SU-DHL-6 (cell line): ENCODE results near the gene PTS.

Experiments used
- H2AFZ ChIP-seq: fragments of 200-600 bp; sonication (generic); 2 replicates; pipeline ENCODE4 v1.6.1; 2014; ENCODE audit warnings: low read depth, mild to moderate bottlenecking, moderate library complexity, mixed read lengths, antibody characterized with exemption, low read length; ENCODE audit not compliant: severe bottlenecking
- H3F3A ChIP-seq: fragments of 200-600 bp; shearing (Covaris generic); 2 replicates; pipeline ENCODE4 v1.6.0; 2016; ENCODE audit warnings: antibody characterized with exemption, mild to moderate bottlenecking; ENCODE audit not compliant: insufficient read depth
- H3K27ac ChIP-seq: fragments of 200-600 bp; sonication (generic); 2 replicates; pipeline ENCODE4 v1.5.1; 2016; ENCODE audit warnings: low read depth, mild to moderate bottlenecking, low read length, moderate library complexity, mixed read lengths
- H3K27me3 ChIP-seq: fragments of 200-600 bp; sonication (generic), shearing (Covaris generic); 2 replicates; pipeline ENCODE4 v1.6.0; 2014; ENCODE audit warnings: mild to moderate bottlenecking, low read length
- H3K36me3 ChIP-seq: fragments of 200-600 bp; sonication (generic); 2 replicates; pipeline ENCODE4 v1.6.1; 2014; ENCODE audit warnings: mild to moderate bottlenecking, low read length, mixed read lengths
- H3K4me2 ChIP-seq: fragments of 300-600, 200-600 bp; shearing (Covaris generic), sonication (generic); 2 replicates; pipeline ENCODE4 v1.6.0; 2014; ENCODE audit warnings: low read length, low read depth, mild to moderate bottlenecking; ENCODE audit not compliant: poor library complexity, severe bottlenecking
- H3K4me3 ChIP-seq: fragments of 200-600 bp; sonication (generic); 2 replicates; pipeline ENCODE4 v1.5.1; 2014; ENCODE audit warnings: antibody characterized with exemption, low read length, mild to moderate bottlenecking, mixed read lengths; ENCODE audit not compliant: insufficient read depth, poor library complexity, severe bottlenecking
- H3K79me2 ChIP-seq: fragments of 200-600 bp; sonication (generic); 2 replicates; pipeline ENCODE4 v1.6.1; 2014; ENCODE audit warnings: mild to moderate bottlenecking, low read length, moderate library complexity; ENCODE audit not compliant: insufficient read depth
- H3K9ac ChIP-seq: fragments of 200-600 bp; sonication (generic); 2 replicates; pipeline ENCODE4 v1.7.0; 2014; ENCODE audit warnings: mild to moderate bottlenecking, low read length
- H3K9me2 ChIP-seq: fragments of 200-600 bp; sonication (generic); replicated peaks from 2 replicates; pipeline ENCODE4 v1.6.1; 2014; ENCODE audit warnings: low read length; ENCODE audit not compliant: insufficient read depth
- H3K9me3 ChIP-seq: fragments of 200-600 bp; sonication (generic); 2 replicates; pipeline ENCODE4 v1.6.1; 2014; ENCODE audit warnings: low read length, mixed read lengths; ENCODE audit not compliant: insufficient read depth
- H4K20me1 ChIP-seq: fragments of 200-600 bp; sonication (generic); 2 replicates; pipeline ENCODE4 v1.6.1; 2014; ENCODE audit warnings: low read depth, mild to moderate bottlenecking, antibody characterized with exemption, low read length, moderate library complexity, mixed read lengths
- EZH2phosphoT487 ChIP-seq: fragments of 200-600 bp; sonication (generic), shearing (Covaris generic); conservative IDR thresholded peaks from 2 replicates; pipeline ENCODE4 v1.6.1; 2018; ENCODE audit warnings: mild to moderate bottlenecking, antibody characterized with exemption, low read length, moderate library complexity, mixed read lengths
- TF ChIP-seq, protein P1 (sequence below): fragments of 200-600 bp; sonication (generic); IDR thresholded peaks from one replicate; pipeline ENCODE4 v1.5.1; 2017; ENCODE audit warnings: antibody characterized with exemption, mild to moderate bottlenecking, low read length, moderate library complexity; ENCODE audit not compliant: insufficient read depth, poor library complexity, severe bottlenecking

PTS gene

GRCh38 chr11:112281726-112282125, 55.5 kb downstream of the PTS start:
- H3K27me3 ChIP-seq: no peaks in the 10 kb centered on the region
- H3K79me2 ChIP-seq: no peaks in the 10 kb centered on the region
- H3K27ac ChIP-seq: no peak overlapping the region
- no peaks in the 10 kb centered on the region for H3F3A ChIP-seq
- no peak overlapping the region for H3K4me2 ChIP-seq
- H3K4me3 ChIP-seq: no peak overlapping the region
- H3K9me3 ChIP-seq: no peaks in the 10 kb centered on the region
- H3K9me2 ChIP-seq: no peaks in the 10 kb centered on the region
- TF ChIP-seq, protein P1, sequence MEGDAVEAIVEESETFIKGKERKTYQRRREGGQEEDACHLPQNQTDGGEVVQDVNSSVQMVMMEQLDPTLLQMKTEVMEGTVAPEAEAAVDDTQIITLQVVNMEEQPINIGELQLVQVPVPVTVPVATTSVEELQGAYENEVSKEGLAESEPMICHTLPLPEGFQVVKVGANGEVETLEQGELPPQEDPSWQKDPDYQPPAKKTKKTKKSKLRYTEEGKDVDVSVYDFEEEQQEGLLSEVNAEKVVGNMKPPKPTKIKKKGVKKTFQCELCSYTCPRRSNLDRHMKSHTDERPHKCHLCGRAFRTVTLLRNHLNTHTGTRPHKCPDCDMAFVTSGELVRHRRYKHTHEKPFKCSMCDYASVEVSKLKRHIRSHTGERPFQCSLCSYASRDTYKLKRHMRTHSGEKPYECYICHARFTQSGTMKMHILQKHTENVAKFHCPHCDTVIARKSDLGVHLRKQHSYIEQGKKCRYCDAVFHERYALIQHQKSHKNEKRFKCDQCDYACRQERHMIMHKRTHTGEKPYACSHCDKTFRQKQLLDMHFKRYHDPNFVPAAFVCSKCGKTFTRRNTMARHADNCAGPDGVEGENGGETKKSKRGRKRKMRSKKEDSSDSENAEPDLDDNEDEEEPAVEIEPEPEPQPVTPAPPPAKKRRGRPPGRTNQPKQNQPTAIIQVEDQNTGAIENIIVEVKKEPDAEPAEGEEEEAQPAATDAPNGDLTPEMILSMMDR: no peak
- TF ChIP-seq EZH2phosphoT487: no peak
- H4K20me1 ChIP-seq: no peaks in the 10 kb centered on the region
- H3K9ac ChIP-seq: no peak overlapping the region
- no peak overlapping the region for H2AFZ ChIP-seq
- no peaks in the 10 kb centered on the region for H3K36me3 ChIP-seq
